HL-60 (cell line): ENCODE data around the gene CYP2D6.

Experiments
- DNase-seq, 2 experiments: peaks; one replicate each; pipeline ENCODE4 v3.0.0-alpha.2; 2010 to 2020; ENCODE audit warnings: low read depth in 1 of 2, low spot score in 1 of 2
- H3K27ac ChIP-seq: fragments of 250-450 bp; sonication (Bioruptor Pico); replicated peaks from 2 replicates; pipeline ENCODE4 v1.5.1; 2020; ENCODE audit warnings: mild to moderate bottlenecking, moderate library complexity
- H3K27me3 ChIP-seq: fragments of 250-450 bp; sonication (Bioruptor Pico); 2 replicates; pipeline ENCODE4 v1.5.1; 2021; ENCODE audit warnings: mild to moderate bottlenecking, moderate library complexity; ENCODE audit not compliant: insufficient read depth, poor library complexity, severe bottlenecking
- H3K4me3 ChIP-seq: replicated peaks from 2 replicates; pipeline ENCODE4 v1.5.1; 2011; ENCODE audit warnings: mild to moderate bottlenecking, control low read depth, low read length; ENCODE audit not compliant: insufficient read depth
- GABPA ChIP-seq: IDR thresholded peaks from 2 replicates; pipeline ENCODE4 v1.6.1; 2012; ENCODE audit warnings: low read depth
- POLR2AphosphoS5 ChIP-seq: IDR thresholded peaks from 2 replicates; pipeline ENCODE4 v1.6.1; 2012; ENCODE audit warnings: low read depth
- SPI1 ChIP-seq: IDR thresholded peaks from 2 replicates; pipeline ENCODE4 v1.6.1; 2012; ENCODE audit warnings: low read depth, mild to moderate bottlenecking, borderline replicate concordance
- TF ChIP-seq, protein P1 (sequence below): IDR thresholded peaks from one replicate; pipeline ENCODE4 v1.5.1; 2011; ENCODE audit warnings: low read length, control low read depth, inconsistent platforms; ENCODE audit not compliant: insufficient read depth
- TF ChIP-seq, protein P2 (sequence below): IDR thresholded peaks from 2 replicates; pipeline ENCODE4 v1.6.1; 2012; ENCODE audit warnings: low read depth; ENCODE audit not compliant: insufficient replicate concordance

Gene CYP2D6

DNA sequence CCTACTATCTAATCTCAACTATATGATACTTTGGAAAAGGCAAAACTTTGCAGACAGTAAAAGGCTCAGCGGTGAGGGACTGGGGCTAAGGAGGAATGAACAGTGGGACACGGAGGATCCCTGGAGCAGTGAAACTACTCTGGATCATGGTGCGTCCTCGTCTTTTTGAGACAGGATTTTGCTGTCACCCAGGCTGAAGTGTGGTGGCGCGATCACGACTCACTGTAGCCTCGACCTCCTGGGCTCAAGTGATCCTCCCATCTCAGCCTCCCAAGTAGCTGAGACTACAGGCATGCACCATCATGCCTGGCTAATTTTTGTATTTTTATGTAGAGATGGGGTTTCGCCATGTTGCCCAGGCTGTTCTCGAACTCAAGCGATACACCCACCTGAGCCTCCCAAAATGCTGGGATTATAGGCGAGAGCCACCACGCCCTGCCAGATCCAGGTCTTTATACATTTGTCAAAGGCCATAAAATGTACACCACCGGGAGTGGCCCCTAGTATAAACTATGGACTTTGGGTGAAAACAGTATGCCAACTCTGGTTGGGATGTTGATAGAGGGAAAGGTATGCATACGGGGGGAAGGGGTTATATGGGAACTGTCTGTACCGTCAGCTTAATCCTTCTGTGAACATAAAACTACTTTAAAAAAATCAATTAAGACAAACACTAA lies 28.0 kb upstream of the CYP2D6 start:
- Histone ChIP-seq H3K27ac (no peak overlapping the region), H3K27me3 (no peaks in the 10 kb centered on the region), H3K4me3 (no peak overlapping the region)
- DNase-seq = no peak
- TF ChIP-seq, protein P1, sequence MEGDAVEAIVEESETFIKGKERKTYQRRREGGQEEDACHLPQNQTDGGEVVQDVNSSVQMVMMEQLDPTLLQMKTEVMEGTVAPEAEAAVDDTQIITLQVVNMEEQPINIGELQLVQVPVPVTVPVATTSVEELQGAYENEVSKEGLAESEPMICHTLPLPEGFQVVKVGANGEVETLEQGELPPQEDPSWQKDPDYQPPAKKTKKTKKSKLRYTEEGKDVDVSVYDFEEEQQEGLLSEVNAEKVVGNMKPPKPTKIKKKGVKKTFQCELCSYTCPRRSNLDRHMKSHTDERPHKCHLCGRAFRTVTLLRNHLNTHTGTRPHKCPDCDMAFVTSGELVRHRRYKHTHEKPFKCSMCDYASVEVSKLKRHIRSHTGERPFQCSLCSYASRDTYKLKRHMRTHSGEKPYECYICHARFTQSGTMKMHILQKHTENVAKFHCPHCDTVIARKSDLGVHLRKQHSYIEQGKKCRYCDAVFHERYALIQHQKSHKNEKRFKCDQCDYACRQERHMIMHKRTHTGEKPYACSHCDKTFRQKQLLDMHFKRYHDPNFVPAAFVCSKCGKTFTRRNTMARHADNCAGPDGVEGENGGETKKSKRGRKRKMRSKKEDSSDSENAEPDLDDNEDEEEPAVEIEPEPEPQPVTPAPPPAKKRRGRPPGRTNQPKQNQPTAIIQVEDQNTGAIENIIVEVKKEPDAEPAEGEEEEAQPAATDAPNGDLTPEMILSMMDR = no peak
- TF ChIP-seq SPI1 = no peak
- no peak for TF ChIP-seq GABPA
- TF ChIP-seq, protein P2, sequence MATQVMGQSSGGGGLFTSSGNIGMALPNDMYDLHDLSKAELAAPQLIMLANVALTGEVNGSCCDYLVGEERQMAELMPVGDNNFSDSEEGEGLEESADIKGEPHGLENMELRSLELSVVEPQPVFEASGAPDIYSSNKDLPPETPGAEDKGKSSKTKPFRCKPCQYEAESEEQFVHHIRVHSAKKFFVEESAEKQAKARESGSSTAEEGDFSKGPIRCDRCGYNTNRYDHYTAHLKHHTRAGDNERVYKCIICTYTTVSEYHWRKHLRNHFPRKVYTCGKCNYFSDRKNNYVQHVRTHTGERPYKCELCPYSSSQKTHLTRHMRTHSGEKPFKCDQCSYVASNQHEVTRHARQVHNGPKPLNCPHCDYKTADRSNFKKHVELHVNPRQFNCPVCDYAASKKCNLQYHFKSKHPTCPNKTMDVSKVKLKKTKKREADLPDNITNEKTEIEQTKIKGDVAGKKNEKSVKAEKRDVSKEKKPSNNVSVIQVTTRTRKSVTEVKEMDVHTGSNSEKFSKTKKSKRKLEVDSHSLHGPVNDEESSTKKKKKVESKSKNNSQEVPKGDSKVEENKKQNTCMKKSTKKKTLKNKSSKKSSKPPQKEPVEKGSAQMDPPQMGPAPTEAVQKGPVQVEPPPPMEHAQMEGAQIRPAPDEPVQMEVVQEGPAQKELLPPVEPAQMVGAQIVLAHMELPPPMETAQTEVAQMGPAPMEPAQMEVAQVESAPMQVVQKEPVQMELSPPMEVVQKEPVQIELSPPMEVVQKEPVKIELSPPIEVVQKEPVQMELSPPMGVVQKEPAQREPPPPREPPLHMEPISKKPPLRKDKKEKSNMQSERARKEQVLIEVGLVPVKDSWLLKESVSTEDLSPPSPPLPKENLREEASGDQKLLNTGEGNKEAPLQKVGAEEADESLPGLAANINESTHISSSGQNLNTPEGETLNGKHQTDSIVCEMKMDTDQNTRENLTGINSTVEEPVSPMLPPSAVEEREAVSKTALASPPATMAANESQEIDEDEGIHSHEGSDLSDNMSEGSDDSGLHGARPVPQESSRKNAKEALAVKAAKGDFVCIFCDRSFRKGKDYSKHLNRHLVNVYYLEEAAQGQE = no peak
- TF ChIP-seq POLR2AphosphoS5 = no peak

DNA sequence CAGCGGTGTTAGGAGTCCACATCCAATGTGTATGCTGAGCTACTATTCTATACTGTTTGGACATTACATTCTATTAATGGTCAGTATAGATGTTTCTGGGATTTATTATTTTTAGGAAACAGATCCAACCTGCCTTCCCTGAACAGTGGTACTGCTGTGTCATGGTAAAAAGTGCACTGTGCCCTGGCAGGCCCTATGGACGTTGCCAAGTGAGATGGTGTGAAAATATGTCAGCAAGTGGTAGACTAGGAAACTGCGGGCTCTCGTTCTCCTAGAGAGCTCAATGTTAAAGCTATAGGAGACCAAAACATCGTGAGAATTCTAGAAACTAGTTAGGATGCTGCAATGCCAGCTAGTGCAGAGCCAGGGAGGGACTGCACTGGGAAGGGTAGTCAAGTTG lies 26.0 kb upstream of the CYP2D6 start:
- TF ChIP-seq SPI1 = no peak
- TF ChIP-seq GABPA = no peak
- no peak for TF ChIP-seq POLR2AphosphoS5
- TF ChIP-seq, protein P1 = no peak
- TF ChIP-seq, protein P2 = no peak
- DNase-seq = no peak
- Histone ChIP-seq H3K27ac (no peak overlapping the region), H3K4me3 (no peak overlapping the region), H3K27me3 (no peaks in the 10 kb centered on the region)

DNA sequence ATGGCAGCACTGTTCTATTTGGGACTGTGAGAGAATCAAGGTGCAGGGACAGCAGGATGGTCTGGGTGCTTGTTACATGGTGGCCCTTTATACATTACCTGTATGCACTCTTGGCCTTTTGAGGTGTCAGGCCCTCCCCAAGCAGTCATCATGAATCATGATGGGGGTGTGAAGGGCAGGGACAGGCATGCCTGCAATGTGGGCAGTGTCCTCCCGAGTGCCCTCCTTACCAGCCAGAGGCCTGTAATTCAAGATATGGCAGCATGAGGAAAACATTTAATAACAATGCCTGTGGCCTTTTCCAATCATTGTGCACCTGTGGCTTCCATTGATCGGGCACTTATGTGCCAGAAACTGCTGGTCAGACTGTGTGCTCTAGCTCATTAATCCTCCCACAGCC lies 25.5 kb upstream of the CYP2D6 start:
- Histone ChIP-seq H3K27me3 (no peaks in the 10 kb centered on the region), H3K4me3 (no peak overlapping the region), H3K27ac (no peak overlapping the region)

More for the DNA sequence above, 25.5 kb upstream of the CYP2D6 start:
- TF ChIP-seq GABPA = no peak
- TF ChIP-seq POLR2AphosphoS5 = no peak
- TF ChIP-seq, protein P1 = no peak
- TF ChIP-seq, protein P2 = no peak
- TF ChIP-seq SPI1 = no peak
- DNase-seq = no peak
